Calu3 (cell line): ENCODE results near the gene VWA2. TPM values are rescaled to one million over a fixed set of nuclear protein-coding genes. Genes with fewer than 3 reads are reported as not detected.

Experiments
- BruUV-seq: library from RNA; stranded (reverse); fragments of 400-500 nt; replicated peaks from 2 replicates; lab custom pipeline; 2021; lab: Mats Ljungman, UMichigan
- CTCF ChIA-PET: fragments of 300-600 bp; sonication (Branson Sonifier 250); formaldehyde crosslinking; loops from one replicate; lab custom pipeline; 2022; ENCODE audit warnings: antibody characterized with exemption; lab: Charles Lee
- DNase-seq: peaks from one replicate; pipeline ENCODE4 v3.0.0; 2022
- H3K27ac Mint-ChIP-seq: one replicate; pipeline ENCODE4 v1.8.0; 2022; ENCODE audit warnings: mixed read lengths; ENCODE audit not compliant: unreplicated experiment
- H3K27me3 Mint-ChIP-seq: one replicate; pipeline ENCODE4 v1.8.0; 2022; ENCODE audit warnings: mixed read lengths; ENCODE audit not compliant: unreplicated experiment
- H3K36me3 Mint-ChIP-seq: one replicate; pipeline ENCODE4 v1.8.0; 2022; ENCODE audit warnings: mild to moderate bottlenecking, moderate library complexity, mixed read lengths; ENCODE audit not compliant: insufficient read depth, unreplicated experiment
- H3K4me1 Mint-ChIP-seq: one replicate; pipeline ENCODE4 v1.8.0; 2022; ENCODE audit warnings: mild to moderate bottlenecking, low read depth, mixed read lengths; ENCODE audit not compliant: unreplicated experiment
- H3K4me3 Mint-ChIP-seq: one replicate; pipeline ENCODE4 v1.8.0; 2022; ENCODE audit warnings: mild to moderate bottlenecking, low read depth, moderate library complexity, mixed read lengths; ENCODE audit not compliant: unreplicated experiment
- H3K9me3 Mint-ChIP-seq: one replicate; pipeline ENCODE4 v1.8.0; 2022; ENCODE audit warnings: low read depth, mixed read lengths; ENCODE audit not compliant: unreplicated experiment
- CTCF ChIP-seq: fragments of 200-600 bp; IDR thresholded peaks from one replicate; pipeline ENCODE4 v1.8.0; 2022; ENCODE audit warnings: antibody characterized with exemption; ENCODE audit not compliant: unreplicated experiment
- intact Hi-C: fragments of 100-400 bp; cut with micrococcal nuclease; formaldehyde crosslinking; loops from one replicate; pipeline ENCODE4 v1.10.0; 2022; ENCODE audit not compliant: unreplicated experiment
- total RNA-seq: library from RNA; stranded (reverse); gene quantifications from 2 replicates; pipeline ENCODE4 v1.2.3, GENCODE V29; 2022

The VWA2 gene
- total RNA-seq, 1 experiment from 2014 or later = 4.2 TPM

- no peak overlapping the region for H3K4me3 Mint-ChIP-seq
These were observed 70.3 kb downstream of the VWA2 start for GRCh38 chr10:114309364-114309651.

GRCh38 chr10:114310346-114310745, 71.3 kb downstream of the VWA2 start:
- Mint-ChIP-seq H3K36me3 (no peaks in the 10 kb centered on the region), H3K27ac (no peak overlapping the region), H3K27me3 (no peaks in the 10 kb centered on the region), H3K4me1 (no peaks in the 10 kb centered on the region), H3K4me3 (no peak overlapping the region), H3K9me3 (no peaks in the 10 kb centered on the region)
- intact Hi-C loops = no loop called here
- DNase-seq = no peak
- no TSS peak for BruUV-seq
- TF ChIP-seq CTCF = no peak
- CTCF ChIA-PET = no interaction called here

More at GRCh38 chr10:114309364-114309651, 70.3 kb downstream of the VWA2 start:
- no peaks in the 10 kb centered on the region for H3K36me3 Mint-ChIP-seq
- no peaks in the 10 kb centered on the region for H3K4me1 Mint-ChIP-seq
- CTCF ChIA-PET = no interaction called here
- no peaks in the 10 kb centered on the region for H3K27me3 Mint-ChIP-seq
- no peak overlapping the region for H3K27ac Mint-ChIP-seq
- intact Hi-C loops = loop anchor here (10.0 kb wide), 1 partner anchor 395 kb away; no protein-coding TSS in a partner anchor
- H3K9me3 Mint-ChIP-seq = no peaks in the 10 kb centered on the region
- TF ChIP-seq CTCF = no peak
- no peak for DNase-seq
- BruUV-seq = no TSS peak

GRCh38 chr10:114311023-114311422, 72.0 kb downstream of the VWA2 start:
- Mint-ChIP-seq H3K9me3 (no peaks in the 10 kb centered on the region), H3K4me1 (no peaks in the 10 kb centered on the region), H3K27ac (no peak overlapping the region), H3K36me3 (no peaks in the 10 kb centered on the region), H3K4me3 (no peak overlapping the region), H3K27me3 (no peaks in the 10 kb centered on the region)
- no peak for DNase-seq
- CTCF ChIA-PET = no interaction called here
- TF ChIP-seq CTCF = no peak
- intact Hi-C loops = no loop called here
- BruUV-seq = no TSS peak

- no peak for TF ChIP-seq CTCF
- no peak overlapping the region for H3K27ac Mint-ChIP-seq
- BruUV-seq = no TSS peak
- intact Hi-C loops = no loop called here
- no peaks in the 10 kb centered on the region for H3K9me3 Mint-ChIP-seq
- peaks cover under 1% of the 10 kb centered on the region for H3K36me3 Mint-ChIP-seq
- H3K27me3 Mint-ChIP-seq = no peaks in the 10 kb centered on the region
- DNase-seq = no peak
- H3K4me3 Mint-ChIP-seq = no peak overlapping the region
- no peaks in the 10 kb centered on the region for H3K4me1 Mint-ChIP-seq
- CTCF ChIA-PET = no interaction called here
These were observed 72.6 kb downstream of the VWA2 start for GRCh38 chr10:114311496-114312209.
